Spleen (tissue), 11 donors: ENCODE measurements around the gene CRLF1. TPM values are rescaled to one million over a fixed set of nuclear protein-coding genes. Genes with fewer than 3 reads are reported as not detected.

Experiments used
- DNase-seq: peaks from one replicate; pipeline ENCODE4 v3.0.0-alpha.2; 2020
- H3K27ac ChIP-seq, 8 donors: fragments of 200-600 bp; sonication (generic) in 7 of 8; 1 replicate in 4 of 8; 2 replicates in 4 of 8; pipeline versions ENCODE4 v1.5.0 to v1.8.0; 2016 to 2021; ENCODE audit warnings: inconsistent platforms in 4 of 8, mild to moderate bottlenecking in 4 of 8, moderate library complexity in 1 of 8
- H3K27me3 ChIP-seq, 7 donors: fragments of 200-600 bp; sonication (generic) in 6 of 7; replicated peaks in 1 of 7; 1 replicate in 4 of 7; 2 replicates in 3 of 7; pipeline versions ENCODE4 v1.5.0 to v1.8.0; 2016 to 2021; ENCODE audit warnings: inconsistent platforms in 3 of 7, mild to moderate bottlenecking in 1 of 7
- H3K36me3 ChIP-seq, 6 donors: fragments of 200-600 bp; sonication (generic) in 5 of 6; 1 replicate in 4 of 6; 2 replicates in 2 of 6; pipeline versions ENCODE4 v1.5.0 to v1.8.0; 2016 to 2021; ENCODE audit warnings: inconsistent platforms in 2 of 6
- H3K4me1 ChIP-seq, 6 donors: fragments of 200-600 bp; sonication (generic) in 5 of 6; 1 replicate in 3 of 6; 2 replicates in 3 of 6; pipeline versions ENCODE4 v1.5.0 to v1.8.0; 2016 to 2021; ENCODE audit warnings: inconsistent platforms in 3 of 6
- H3K4me3 ChIP-seq, 8 donors: fragments of 200-600 bp; sonication (generic) in 7 of 8; 1 replicate in 4 of 8; 2 replicates in 4 of 8; pipeline versions ENCODE4 v1.5.0 to v1.8.0; 2016 to 2021; ENCODE audit warnings: inconsistent platforms in 4 of 8, mild to moderate bottlenecking in 4 of 8, moderate library complexity in 2 of 8
- H3K9me3 ChIP-seq, 8 donors: fragments of 200-600 bp; sonication (generic) in 7 of 8; 1 replicate in 4 of 8; 2 replicates in 4 of 8; pipeline versions ENCODE4 v1.5.0 to v1.8.0; 2016 to 2021; ENCODE audit warnings: inconsistent platforms in 4 of 8
- CTCF ChIP-seq, 11 experiments: fragments of 200-600 bp in 7 of 11; fragments of 450-650 bp in 4 of 11; sonication (generic) in 4 of 11; IDR thresholded peaks in 8 of 11; conservative IDR thresholded peaks in 3 of 11; 1 replicate in 7 of 11; 2 replicates in 4 of 11; pipeline versions ENCODE4 v1.4.0 to v1.8.0; 2016 to 2021; ENCODE audit warnings: antibody characterized with exemption in 11 of 11, inconsistent platforms in 4 of 11, mild to moderate bottlenecking in 1 of 11
- POLR2A ChIP-seq, 3 donors: fragments of 450-650 bp; IDR thresholded peaks; one replicate each; pipeline ENCODE4 v1.5.1; 2017; ENCODE audit warnings: antibody characterized with exemption in 3 of 3, mild to moderate bottlenecking in 1 of 3
- POLR2AphosphoS5 ChIP-seq, 3 donors: sonication (generic); formaldehyde crosslinking; IDR thresholded peaks; one replicate each; pipeline ENCODE4 v1.5.1; 2017; ENCODE audit warnings: antibody characterized with exemption in 3 of 3
- WGBS, 5 donors: extraction: QIAGEN DNeasy Blood & Tissue Kit in 3 of 5; methylation state at CpG; one replicate each; pipeline versions ENCODE4 v1.1.5 to v1.1.7; 2013 to 2018; 5-methylcytosine and 5-hydroxymethylcytosine counted together
- intact Hi-C: fragments of 100-400 bp; cut with DNase I; formaldehyde crosslinking; loops from one replicate; pipeline ENCODE4 v1.15.0; 2023; ENCODE audit warnings: low total_unique reads
- polyA plus RNA-seq, 3 donors: library from polyadenylated mRNA; stranded (reverse); fragments of 200-250 nt; gene quantifications; one replicate each; pipeline ENCODE4 v1.2.1, GENCODE V29; 2013
- total RNA-seq, 7 donors: library from RNA; depleted of rRNA in 3 of 7; stranded (reverse); fragments of >200 nt in 3 of 7; fragmentation: NEBNext Ultra II Directional in 4 of 7; extraction: Animal tissue kit (Norgen Biotek cat#: 25700) in 4 of 7; gene quantifications; one replicate each; pipeline versions ENCODE4 v1.1.0 to v1.2.1, GENCODE V29; 2016 to 2021
- donor health status: healthy with polysubstance abuse.
- donor health status: DM: no; HTN: no; CAD: no; lungs with moderate emphysema.
- donor health status: DM: no; HTN: no; CAD: no.
- donor health status: Bipolar disorder and iron deficiency.
- donor health status: healthy.
- donor health status: DM: no; HTN: no; CAD: no.
- donor health status: DM: yes; HTN: yes; CAD: no.

Gene CRLF1
- total and polyA plus RNA-seq, 10 donors: 0.20 to 8.0 (median 2.6) TPM; not detected in 1

- WGBS, 5 donors: 70 to 91% (median 88%) methylated on average over 10 to 20 of the region's 20 CpGs
- H3K9me3 ChIP-seq: no peaks in the 10 kb centered on the region
- no peak overlapping the region for H3K4me3 ChIP-seq
- no peaks in the 10 kb centered on the region for H3K36me3 ChIP-seq
- peaks cover 8 to 97% (median 41%) of the 10 kb centered on the region in 7 donors for H3K27me3 ChIP-seq
- TF ChIP-seq POLR2AphosphoS5 (IDR thresholded peaks at IDR 0.05) (no peak), POLR2A (IDR thresholded peaks at IDR 0.05) (no peak), CTCF (IDR thresholded peaks at IDR 0.05 in 8 of 11, conservative IDR thresholded peaks at IDR 0.05 in 3 of 11) (no peak)
- no peak for DNase-seq
- peaks cover 7 to 39% (median 24%) of the 10 kb centered on the region in 6 donors for H3K4me1 ChIP-seq
- intact Hi-C loops: no loop called here
- H3K27ac ChIP-seq: no peak overlapping the region
Observed at GRCh38 chr19:18599485-18599884, 7.1 kb downstream of the CRLF1 start.

GRCh38 chr19:18597809-18598660 lies 8.6 kb downstream of the CRLF1 start:
- no peak for DNase-seq
- no peak for TF ChIP-seq CTCF (IDR thresholded peaks at IDR 0.05 in 8 of 11, conservative IDR thresholded peaks at IDR 0.05 in 3 of 11)
- no peak for TF ChIP-seq POLR2AphosphoS5 (IDR thresholded peaks at IDR 0.05)
- TF ChIP-seq POLR2A (IDR thresholded peaks at IDR 0.05): no peak
- H3K27me3 ChIP-seq: peaks cover 0 to 89% (median 27%) of the 10 kb centered on the region in 7 donors
- WGBS, 5 donors: 45 to 56% (median 47%) methylated on average over 18 to 25 of the region's 25 CpGs
- no peak overlapping the region for H3K4me3 ChIP-seq
- intact Hi-C loops: no loop called here
- no peaks in the 10 kb centered on the region for H3K36me3 ChIP-seq
- H3K9me3 ChIP-seq: no peaks in the 10 kb centered on the region
- no peak overlapping the region for H3K27ac ChIP-seq
- peaks cover 9 to 39% (median 28%) of the 10 kb centered on the region in 6 donors for H3K4me1 ChIP-seq

DNA sequence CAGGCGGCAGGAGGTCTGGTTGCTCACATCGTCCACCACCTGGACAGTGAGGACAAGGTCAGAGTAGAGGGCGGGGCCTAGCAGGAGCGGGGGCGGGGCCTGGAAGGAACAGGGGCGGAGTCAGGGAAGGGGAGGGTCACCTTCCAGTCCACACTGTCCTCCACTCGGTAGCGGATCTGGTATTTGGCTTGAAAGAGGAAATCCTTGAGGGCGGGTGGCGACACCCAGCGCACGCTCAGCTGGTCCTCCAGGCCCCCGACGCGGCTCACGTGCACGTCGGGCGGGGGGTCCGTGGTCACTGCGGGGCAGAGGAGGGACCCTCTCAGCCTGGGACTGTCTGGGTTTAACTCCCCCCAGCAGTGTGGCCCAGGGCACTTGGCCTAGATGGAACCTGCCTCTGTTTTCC lies 9.8 kb downstream of the CRLF1 start:
- intact Hi-C loops: no loop called here
- Histone ChIP-seq H3K4me3 (peak overlapping the region in 1 of 8 donors; percentile 11), H3K4me1 (peaks cover 9 to 39% (median 28%) of the 10 kb centered on the region in 6 donors), H3K36me3 (peaks cover 0 to 7% (median 1%) of the 10 kb centered on the region in 6 donors), H3K9me3 (no peaks in the 10 kb centered on the region), H3K27me3 (peaks cover 0 to 76% (median 20%) of the 10 kb centered on the region in 7 donors), H3K27ac (no peak overlapping the region)
- 3 to 9% (median 7%) methylated on average over 8 to 21 of the region's 21 CpGs for WGBS, 5 donors
- peak; percentile 80 for DNase-seq
- peak in 2 of 3 donors; percentile 26 to 47 for TF ChIP-seq POLR2AphosphoS5 (IDR thresholded peaks at IDR 0.05)
- no peak for TF ChIP-seq CTCF (IDR thresholded peaks at IDR 0.05 in 8 of 11, conservative IDR thresholded peaks at IDR 0.05 in 3 of 11)

GRCh38 chr19:18595475-18595874 lies 11.1 kb downstream of the CRLF1 start:
- Histone ChIP-seq H3K27ac (no peak overlapping the region), H3K27me3 (peaks cover 0 to 63% (median 17%) of the 10 kb centered on the region in 7 donors), H3K36me3 (peaks cover 0 to 20% (median 13%) of the 10 kb centered on the region in 6 donors), H3K4me3 (no peak overlapping the region), H3K9me3 (no peaks in the 10 kb centered on the region), H3K4me1 (peaks cover 10 to 45% (median 29%) of the 10 kb centered on the region in 6 donors)
- DNase-seq: no peak
- intact Hi-C loops: no loop called here
- TF ChIP-seq POLR2AphosphoS5 (IDR thresholded peaks at IDR 0.05) (no peak), CTCF (IDR thresholded peaks at IDR 0.05 in 8 of 11, conservative IDR thresholded peaks at IDR 0.05 in 3 of 11) (no peak), POLR2A (IDR thresholded peaks at IDR 0.05) (no peak)
- WGBS, 5 donors: 63 to 84% (median 73%) methylated on average over 6 of the region's 6 CpGs
